Sigmoid colon (tissue), 7 donors: ENCODE data around the gene PDZRN3. TPM values are rescaled to one million over a fixed set of nuclear protein-coding genes. Genes with fewer than 3 reads are reported as not detected.

ENCODE experiments used
- DNase-seq: peaks from one replicate; pipeline ENCODE4 v3.0.0-alpha.2; 2019
- H3K27ac ChIP-seq, 4 donors: fragments of 200-600 bp; sonication (generic); one replicate each; pipeline ENCODE4 v1.5.1; 2016 to 2019; ENCODE audit warnings: mild to moderate bottlenecking in 1 of 4
- H3K27me3 ChIP-seq, 3 donors: fragments of 200-600 bp; sonication (generic); one replicate each; pipeline ENCODE4 v1.5.1; 2019; ENCODE audit warnings: mild to moderate bottlenecking in 1 of 3
- H3K36me3 ChIP-seq, 4 donors: fragments of 200-600 bp; sonication (generic); one replicate each; pipeline ENCODE4 v1.5.1; 2016 to 2019
- H3K4me1 ChIP-seq, 4 donors: fragments of 200-600 bp; sonication (generic); one replicate each; pipeline ENCODE4 v1.5.1; 2017 to 2019
- H3K4me3 ChIP-seq, 4 donors: fragments of 200-600 bp; sonication (generic); one replicate each; pipeline ENCODE4 v1.5.1; 2017 to 2019; ENCODE audit warnings: mild to moderate bottlenecking in 2 of 4, moderate library complexity in 1 of 4
- H3K9me3 ChIP-seq, 4 donors: fragments of 200-600 bp in 3 of 4; sonication (generic) in 3 of 4; one replicate each; pipeline versions ENCODE4 v1.5.1 to v1.6.1; 2013 to 2019
- EP300 ChIP-seq, 4 donors: sonication (generic); formaldehyde crosslinking; IDR thresholded peaks; one replicate each; pipeline ENCODE4 v1.6.1; 2017; ENCODE audit warnings: antibody characterized with exemption in 4 of 4
- POLR2A ChIP-seq, 2 donors: fragments of 450-650 bp; IDR thresholded peaks; one replicate each; pipeline ENCODE4 v1.6.1; 2016; ENCODE audit warnings: antibody characterized with exemption in 2 of 2, mild to moderate bottlenecking in 2 of 2, moderate library complexity in 2 of 2
- POLR2AphosphoS5 ChIP-seq, 4 donors: sonication (generic); formaldehyde crosslinking; IDR thresholded peaks; one replicate each; pipeline ENCODE4 v1.6.1; 2017; ENCODE audit warnings: antibody characterized with exemption in 4 of 4
- WGBS, 2 donors: extraction: QIAGEN DNeasy Blood & Tissue Kit; methylation state at CpG; one replicate each; pipeline ENCODE4 v1.1.7; 2013; 5-methylcytosine and 5-hydroxymethylcytosine counted together
- intact Hi-C: fragments of 100-400 bp; cut with DNase I; formaldehyde crosslinking; loops from one replicate; pipeline ENCODE4 v1.15.1; 2023
- polyA plus RNA-seq, 3 donors: library from polyadenylated mRNA; stranded (reverse); fragments of 200-250 nt; gene quantifications; one replicate each; pipeline ENCODE4 v1.2.3, GENCODE V29; 2013
- total RNA-seq, 4 donors: library from RNA; depleted of rRNA; stranded (reverse); fragments of >200 nt; gene quantifications; one replicate each; pipeline ENCODE4 v1.1.0, GENCODE V29; 2016
- TF ChIP-seq, protein P1 (sequence below), 4 experiments: fragments of 450-650 bp in 3 of 4; fragments of 200-600 bp in 1 of 4; IDR thresholded peaks; one replicate each; pipeline ENCODE4 v1.5.1; 2016 to 2019; ENCODE audit warnings: antibody characterized with exemption in 4 of 4, mild to moderate bottlenecking in 3 of 4, moderate library complexity in 2 of 4
- donor health status: healthy with polysubstance abuse.
- donor health status: Bipolar disorder and iron deficiency.
- donor health status: healthy.

Gene PDZRN3
- total and polyA plus RNA-seq, 7 donors: 7.2 to 209 (median 172) TPM

DNA sequence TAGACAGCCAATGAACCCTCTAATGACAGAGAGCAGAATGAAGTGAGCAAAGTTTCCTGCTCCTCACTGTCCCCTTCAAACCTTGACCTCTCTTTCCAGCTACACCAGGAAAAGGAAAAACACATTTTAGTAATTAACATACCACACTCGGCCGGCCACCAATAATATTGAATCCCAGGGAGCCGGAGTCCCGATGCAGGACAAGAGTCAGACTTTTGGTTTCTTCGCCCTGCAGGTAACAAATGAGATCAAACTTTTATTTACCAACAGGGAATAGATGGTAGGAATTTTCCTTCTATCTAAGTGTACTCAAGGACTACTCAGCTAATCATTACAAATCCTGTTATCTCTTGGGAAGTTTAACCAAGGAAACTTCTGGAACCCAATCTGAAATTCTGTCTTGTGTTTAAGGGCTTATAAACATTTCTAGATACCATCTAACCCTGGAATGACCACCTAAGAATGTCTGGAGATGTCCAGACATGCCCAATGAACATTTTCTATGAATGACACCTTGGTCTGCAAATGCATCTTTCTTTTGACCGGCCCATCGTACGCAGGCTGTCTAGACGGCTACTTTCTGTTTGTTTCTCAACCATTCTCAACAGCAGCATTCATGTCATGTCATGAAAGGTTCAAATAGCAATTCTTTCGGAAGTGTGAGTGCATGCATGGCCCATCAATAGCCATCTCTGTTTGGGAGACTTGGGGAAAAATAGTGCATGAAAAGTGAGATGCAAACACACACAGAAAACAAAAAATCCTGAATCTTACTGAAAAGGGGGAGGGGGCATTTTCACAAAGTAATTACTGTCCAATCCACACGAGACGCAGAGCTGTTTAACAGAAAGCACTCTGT is 16.1 kb downstream of the PDZRN3 start:
- Histone ChIP-seq H3K27me3 (no peaks in the 10 kb centered on the region), H3K36me3 (peaks cover 0 to 23% (median 0%) of the 10 kb centered on the region in 4 donors), H3K4me3 (peak overlapping the region in 1 of 4 donors; percentile 4), H3K4me1 (peaks cover 0 to 100% (median 97%) of the 10 kb centered on the region in 4 donors), H3K27ac (peak overlapping the region; percentile 64 to 96 (median 82)), H3K9me3 (no peaks in the 10 kb centered on the region)
- WGBS, 2 donors: 89 to 91% methylated on average over 12 of the region's 12 CpGs
- no peak for DNase-seq
- TF ChIP-seq, protein P1, sequence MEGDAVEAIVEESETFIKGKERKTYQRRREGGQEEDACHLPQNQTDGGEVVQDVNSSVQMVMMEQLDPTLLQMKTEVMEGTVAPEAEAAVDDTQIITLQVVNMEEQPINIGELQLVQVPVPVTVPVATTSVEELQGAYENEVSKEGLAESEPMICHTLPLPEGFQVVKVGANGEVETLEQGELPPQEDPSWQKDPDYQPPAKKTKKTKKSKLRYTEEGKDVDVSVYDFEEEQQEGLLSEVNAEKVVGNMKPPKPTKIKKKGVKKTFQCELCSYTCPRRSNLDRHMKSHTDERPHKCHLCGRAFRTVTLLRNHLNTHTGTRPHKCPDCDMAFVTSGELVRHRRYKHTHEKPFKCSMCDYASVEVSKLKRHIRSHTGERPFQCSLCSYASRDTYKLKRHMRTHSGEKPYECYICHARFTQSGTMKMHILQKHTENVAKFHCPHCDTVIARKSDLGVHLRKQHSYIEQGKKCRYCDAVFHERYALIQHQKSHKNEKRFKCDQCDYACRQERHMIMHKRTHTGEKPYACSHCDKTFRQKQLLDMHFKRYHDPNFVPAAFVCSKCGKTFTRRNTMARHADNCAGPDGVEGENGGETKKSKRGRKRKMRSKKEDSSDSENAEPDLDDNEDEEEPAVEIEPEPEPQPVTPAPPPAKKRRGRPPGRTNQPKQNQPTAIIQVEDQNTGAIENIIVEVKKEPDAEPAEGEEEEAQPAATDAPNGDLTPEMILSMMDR (IDR thresholded peaks at IDR 0.05): no peak
- TF ChIP-seq POLR2AphosphoS5 (IDR thresholded peaks at IDR 0.05) (no peak), EP300 (IDR thresholded peaks at IDR 0.05) (no peak), POLR2A (IDR thresholded peaks at IDR 0.05) (no peak)
- intact Hi-C loops: no loop called here

DNA sequence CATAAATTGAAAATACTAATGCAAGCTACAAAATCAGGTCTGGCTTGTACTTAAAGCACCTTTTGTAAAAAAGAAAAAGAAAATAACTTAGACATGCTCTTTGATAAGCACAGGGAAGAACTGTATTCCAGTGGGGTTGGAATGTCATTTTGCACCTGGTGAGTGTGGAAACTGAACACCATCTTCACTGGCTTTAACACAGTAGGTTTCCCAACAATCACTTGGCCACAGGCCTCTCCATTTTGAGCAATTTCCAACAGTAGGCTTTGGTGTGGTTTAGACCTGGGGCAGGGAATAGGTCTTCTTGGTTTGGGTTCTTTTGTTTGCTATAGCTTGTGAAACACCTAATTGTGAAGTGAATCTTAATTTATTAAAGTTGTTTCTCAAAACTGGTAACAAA is 18.9 kb downstream of the PDZRN3 start:
- peak overlapping the region; percentile 64 to 96 (median 82) for H3K27ac ChIP-seq
- DNase-seq: no peak
- no peak overlapping the region for H3K4me3 ChIP-seq
- peaks cover 0 to 30% (median 0%) of the 10 kb centered on the region in 4 donors for H3K36me3 ChIP-seq
- H3K4me1 ChIP-seq: peaks cover 0 to 100% (median 92%) of the 10 kb centered on the region in 4 donors
- no peaks in the 10 kb centered on the region for H3K27me3 ChIP-seq
- no peaks in the 10 kb centered on the region for H3K9me3 ChIP-seq
- TF ChIP-seq POLR2AphosphoS5 (IDR thresholded peaks at IDR 0.05) (no peak), POLR2A (IDR thresholded peaks at IDR 0.05) (no peak), EP300 (IDR thresholded peaks at IDR 0.05) (no peak)
- TF ChIP-seq, protein P1 (IDR thresholded peaks at IDR 0.05): no peak
- intact Hi-C loops: no loop called here

DNA sequence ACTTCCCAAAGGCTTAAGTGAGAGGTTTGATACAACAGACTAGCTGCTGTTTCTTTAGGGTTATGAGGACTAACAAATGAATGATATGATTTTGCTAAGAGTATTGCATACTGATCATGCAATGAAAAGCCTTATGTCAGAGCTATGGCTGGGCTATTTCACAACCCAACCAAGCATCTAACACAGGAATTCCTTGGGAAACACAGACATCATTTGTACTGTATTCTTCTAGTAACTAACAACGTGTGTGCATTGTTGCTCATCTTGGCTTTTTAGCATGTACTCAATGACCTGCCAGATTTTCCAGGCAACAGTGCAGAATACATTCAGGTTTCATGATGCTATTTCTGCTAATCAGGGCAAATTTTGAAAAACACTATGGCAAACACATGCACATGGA is 19.3 kb downstream of the PDZRN3 start:
- Histone ChIP-seq H3K27ac (peak overlapping the region; percentile 64 to 96 (median 82)), H3K4me3 (no peak overlapping the region), H3K4me1 (peaks cover 0 to 100% (median 92%) of the 10 kb centered on the region in 4 donors), H3K36me3 (peaks cover 0 to 30% (median 0%) of the 10 kb centered on the region in 4 donors), H3K27me3 (no peaks in the 10 kb centered on the region), H3K9me3 (no peaks in the 10 kb centered on the region)
- no peak for DNase-seq
- intact Hi-C loops: no loop called here
- 75 to 82% methylated on average over 1 of the region's 1 CpG for WGBS, 2 donors
- TF ChIP-seq, protein P1 (IDR thresholded peaks at IDR 0.05): no peak
- TF ChIP-seq EP300 (IDR thresholded peaks at IDR 0.05) (peak in 1 of 4 donors; percentile 62), POLR2AphosphoS5 (IDR thresholded peaks at IDR 0.05) (peak in 3 of 4 donors; percentile 25 to 71 (median 51))

DNA sequence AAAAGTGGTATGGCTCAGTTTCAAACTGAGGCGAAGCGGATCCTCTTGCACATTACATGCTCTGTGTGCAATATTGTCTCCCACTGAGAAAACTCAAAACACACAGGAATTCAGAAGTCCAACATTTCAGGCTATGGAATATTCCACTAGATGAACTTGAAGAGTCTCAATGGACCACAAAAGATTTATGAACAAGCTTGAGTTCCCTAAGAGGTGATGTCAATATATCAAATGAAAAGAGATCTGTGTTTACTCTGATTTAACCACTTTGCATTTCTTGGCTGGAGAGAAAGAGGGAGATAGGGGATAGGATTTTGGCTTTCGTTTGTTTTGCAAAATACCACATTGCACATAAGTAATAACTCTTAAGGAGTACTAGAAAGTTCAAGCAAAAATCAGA is 20.3 kb downstream of the PDZRN3 start:
- Histone ChIP-seq H3K27ac (peak overlapping the region; percentile 64 to 96 (median 82)), H3K36me3 (peaks cover 0 to 33% (median 0%) of the 10 kb centered on the region in 4 donors), H3K9me3 (no peaks in the 10 kb centered on the region), H3K4me1 (peaks cover 0 to 100% (median 90%) of the 10 kb centered on the region in 4 donors), H3K27me3 (no peaks in the 10 kb centered on the region), H3K4me3 (peak overlapping the region in 2 of 4 donors; percentile 9 to 14)
- DNase-seq: no peak
- TF ChIP-seq POLR2A (IDR thresholded peaks at IDR 0.05) (no peak), EP300 (IDR thresholded peaks at IDR 0.05) (no peak), POLR2AphosphoS5 (IDR thresholded peaks at IDR 0.05) (peak in 2 of 4 donors; percentile 4 to 76)
- TF ChIP-seq, protein P1 (IDR thresholded peaks at IDR 0.05): no peak
- 74 to 81% methylated on average over 3 of the region's 3 CpGs for WGBS, 2 donors
- intact Hi-C loops: loop anchor here (5.0 kb wide), 1 partner anchor 82 kb away; no protein-coding TSS in a partner anchor
